ENCODE measurements around the gene FAH. TPM values are rescaled to one million over a fixed set of nuclear protein-coding genes. Genes with fewer than 3 reads are reported as not detected.
A peak's percentile ranks its signal among the peaks of the same experiment; 100 is the strongest.

FAH gene
- 3.2 and 5.1 TPM in 2 replicates for total RNA-seq
- 2.2 TPM for total RNA-seq (2013)
- 1.1 and 1.7 TPM in 2 replicates for polyA plus RNA-seq
- 0.94 and 2.3 TPM in 2 replicates for polyA minus RNA-seq

- H3K4me3 ChIP-seq (ENCODE audit: control extremely low read depth in 1 of 5, extremely low read depth in 1 of 5, insufficient read depth in 1 of 5, low read depth in 2 of 5, low read length in 4 of 5): peak within 1 kb of the TSS; percentile 58 to 89 (median 77)
- no peaks in the 10 kb centered on the region for H3K9me3 ChIP-seq (ENCODE audit: control extremely low read depth in 1 of 3, control insufficient read depth in 2 of 3, insufficient read depth in 1 of 3, low read length in 2 of 3)
- no peaks in the 10 kb centered on the region for H3K27me3 ChIP-seq (replicated peaks in 1 of 4; ENCODE audit: control extremely low read depth in 1 of 4, control insufficient read depth in 3 of 4, insufficient read depth in 4 of 4, low read length in 3 of 4)
- ChIA-PET POLR2A (interaction anchor here (2.0 kb wide), 1 partner anchor 94 kb away, joined by 10 read pairs; the partner anchor contains the start of gene ZFAND6), CTCF (interaction anchor here (1.0 to 2.0 kb wide), 2 partner anchors 93 to 94 kb away, joined by 3 to 4 read pairs; partner anchors contain the start of gene ZFAND6)
- H3K4me2 ChIP-seq (replicated peaks; ENCODE audit: low read depth, low read length, poor library complexity, severe bottlenecking): peak within 1 kb of the TSS; percentile 94
- H3K27ac ChIP-seq (ENCODE audit: low read length in 2 of 2): peak within 1 kb of the TSS in 1 of 2 donors; percentile 38
- H3K79me2 ChIP-seq (ENCODE audit: control insufficient read depth, insufficient read depth, low read length): no peaks in the 10 kb centered on the region
- peak within 1 kb of the TSS; percentile 73 for H3K9ac ChIP-seq (ENCODE audit: low read length)
- H3K4me1 Mint-ChIP-seq: peaks cover 21% of the 10 kb centered on the region
- peak; percentile 52 for ATAC-seq (ENCODE audit: low read depth)
- WGBS (ENCODE audit: insufficient coverage): 1% methylated on average over 34 of the region's 45 CpGs
- peak within 1 kb of the TSS; percentile 85 for H2AFZ ChIP-seq (ENCODE audit: insufficient read depth, low read depth, low read length, poor library complexity, severe bottlenecking)
- H3K36me3 ChIP-seq (replicated peaks in 1 of 2; ENCODE audit: control extremely low read depth in 1 of 2, control insufficient read depth in 1 of 2, extremely low read depth in 1 of 2, insufficient read depth in 2 of 2, low read length in 1 of 2): no peaks in the 10 kb centered on the region
- peak within 1 kb of the TSS; percentile 94 for H3K4me3 Mint-ChIP-seq
- intact Hi-C loops (cut with micrococcal nuclease): loop anchor here (1.0 to 5.0 kb wide), 6 partner anchors 94 to 842 kb away; partner anchors contain the start of genes TMED3 and ZFAND6
- H4K20me1 ChIP-seq (ENCODE audit: control insufficient read depth, insufficient read depth, low read length, poor library complexity, severe bottlenecking): no peaks in the 10 kb centered on the region
- no peaks in the 10 kb centered on the region for H3K9me3 Mint-ChIP-seq (ENCODE audit: insufficient read depth)
- H3K27me3 Mint-ChIP-seq: no peaks in the 10 kb centered on the region
- DNase-seq: peak; percentile 64
- peaks cover 8 to 11% of the 10 kb centered on the region in 2 donors for H3K4me1 ChIP-seq (ENCODE audit: control insufficient read depth in 2 of 2, insufficient read depth in 2 of 2, low read length in 2 of 2)
- H3K27ac Mint-ChIP-seq: peak within 1 kb of the TSS; percentile 62
- no peak for TF ChIP-seq EZH2 (IDR thresholded peaks at IDR 0.05; ENCODE audit: borderline replicate concordance, insufficient read depth, low read depth, low read length, poor library complexity, severe bottlenecking)
- TF ChIP-seq, protein P1, sequence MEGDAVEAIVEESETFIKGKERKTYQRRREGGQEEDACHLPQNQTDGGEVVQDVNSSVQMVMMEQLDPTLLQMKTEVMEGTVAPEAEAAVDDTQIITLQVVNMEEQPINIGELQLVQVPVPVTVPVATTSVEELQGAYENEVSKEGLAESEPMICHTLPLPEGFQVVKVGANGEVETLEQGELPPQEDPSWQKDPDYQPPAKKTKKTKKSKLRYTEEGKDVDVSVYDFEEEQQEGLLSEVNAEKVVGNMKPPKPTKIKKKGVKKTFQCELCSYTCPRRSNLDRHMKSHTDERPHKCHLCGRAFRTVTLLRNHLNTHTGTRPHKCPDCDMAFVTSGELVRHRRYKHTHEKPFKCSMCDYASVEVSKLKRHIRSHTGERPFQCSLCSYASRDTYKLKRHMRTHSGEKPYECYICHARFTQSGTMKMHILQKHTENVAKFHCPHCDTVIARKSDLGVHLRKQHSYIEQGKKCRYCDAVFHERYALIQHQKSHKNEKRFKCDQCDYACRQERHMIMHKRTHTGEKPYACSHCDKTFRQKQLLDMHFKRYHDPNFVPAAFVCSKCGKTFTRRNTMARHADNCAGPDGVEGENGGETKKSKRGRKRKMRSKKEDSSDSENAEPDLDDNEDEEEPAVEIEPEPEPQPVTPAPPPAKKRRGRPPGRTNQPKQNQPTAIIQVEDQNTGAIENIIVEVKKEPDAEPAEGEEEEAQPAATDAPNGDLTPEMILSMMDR (IDR thresholded peaks at IDR 0.05): no peak
Measured at GRCh38 chr15:80152896-80153876, at the start of gene FAH. Gene FAH (plus strand): TSS chr15:80152999. CDS start chr15:80153055, 56 bp downstream.
